Stomach (tissue), 4 donors: ENCODE measurements around the gene PIEZO1.

Experiments
- CTCF ChIP-seq, 7 experiments: fragments of 450-650 bp in 4 of 7; fragments of 200-600 bp in 3 of 7; sonication (generic) in 3 of 7; IDR thresholded peaks; one replicate each; pipeline ENCODE4 v1.5.1; 2016 to 2019; ENCODE audit warnings: antibody characterized with exemption in 7 of 7, control low read depth in 2 of 7, mild to moderate bottlenecking in 1 of 7
- EP300 ChIP-seq: sonication (generic); formaldehyde crosslinking; IDR thresholded peaks from one replicate; pipeline ENCODE4 v1.6.1; 2017; ENCODE audit warnings: antibody characterized with exemption
- POLR2A ChIP-seq, 4 donors: fragments of 450-650 bp; IDR thresholded peaks; one replicate each; pipeline ENCODE4 v1.6.1; 2016; ENCODE audit warnings: antibody characterized with exemption in 4 of 4, control low read depth in 2 of 4, mild to moderate bottlenecking in 1 of 4, moderate library complexity in 1 of 4
- POLR2AphosphoS5 ChIP-seq, 3 donors: sonication (generic); formaldehyde crosslinking; IDR thresholded peaks; one replicate each; pipeline ENCODE4 v1.6.1; 2016; ENCODE audit warnings: antibody characterized with exemption in 3 of 3

- no peak for TF ChIP-seq POLR2A (IDR thresholded peaks at IDR 0.05)
- TF ChIP-seq CTCF (IDR thresholded peaks at IDR 0.05) = no peak
- no peak for TF ChIP-seq EP300
- TF ChIP-seq POLR2AphosphoS5 (IDR thresholded peaks at IDR 0.05) = no peak
Observed at GRCh38 chr16:88726981-88727380, 58.0 kb downstream of the PIEZO1 start.
